Endothelial cell of umbilical vein (primary cell): ENCODE data around the gene NPIPB2. TPM values are rescaled to one million over a fixed set of nuclear protein-coding genes. Genes with fewer than 3 reads are reported as not detected.
"Not testable (repeated sequence)": the region's sequence is repeated elsewhere in the genome, so short reads cannot be mapped to it uniquely, and the experiment has no call there.

ENCODE experiments used
- BruUV-seq: library from RNA; stranded (reverse); fragments of 400-500 nt; replicated peaks from 2 replicates; lab custom pipeline; 2021; lab: Mats Ljungman, UMichigan
- CTCF ChIA-PET: fragments of 300-600, 350-600 bp; sonication (Branson Sonifier 250); formaldehyde crosslinking; loops from one replicate; lab custom pipeline; 2021; ENCODE audit warnings: antibody characterized with exemption, inconsistent platforms; lab: Charles Lee
- POLR2A ChIA-PET: fragments of 300-600, 350-600 bp; sonication (Branson Sonifier 250); formaldehyde crosslinking; loops from one replicate; lab custom pipeline; 2021; ENCODE audit warnings: antibody characterized with exemption, inconsistent platforms; lab: Charles Lee
- DNase-seq: peaks from one replicate; pipeline ENCODE4 v3.0.0-alpha.2; 2011; ENCODE audit warnings: low read depth, low spot score
- FAIRE-seq: peaks from 2 replicates; lab custom pipeline; 2011; peaks lifted over from hg19 to GRCh38; lab: Jason Lieb, UNC
- H2AFZ ChIP-seq: 2 replicates; pipeline ENCODE4 v1.6.0; 2012; ENCODE audit warnings: low read depth, low read length, control low read depth, inconsistent platforms
- H3K27ac ChIP-seq: 2 replicates; pipeline ENCODE4 v1.5.1; 2011; ENCODE audit warnings: low read depth, mild to moderate bottlenecking, control low read depth, low read length, moderate library complexity; ENCODE audit not compliant: insufficient read depth
- H3K27me3 ChIP-seq, 2 experiments: 2 replicates each; pipeline versions ENCODE4 v1.6.0 to v1.6.1; 2011; ENCODE audit warnings: low read length in 2 of 2, mixed read lengths in 1 of 2; ENCODE audit not compliant: control insufficient read depth in 2 of 2, insufficient read depth in 2 of 2
- H3K36me3 ChIP-seq, 2 experiments: 2 replicates in 1 of 2; 3 replicates in 1 of 2; pipeline ENCODE4 v1.5.1; 2011; ENCODE audit warnings: low read length in 2 of 2, mild to moderate bottlenecking in 1 of 2, moderate library complexity in 1 of 2; ENCODE audit not compliant: control insufficient read depth in 2 of 2, insufficient read depth in 2 of 2; ENCODE audit errors: extremely low read depth in 1 of 2
- H3K4me1 ChIP-seq: 3 replicates; pipeline ENCODE4 v1.5.1; 2011; ENCODE audit warnings: mild to moderate bottlenecking, low read length; ENCODE audit not compliant: control insufficient read depth, insufficient read depth; ENCODE audit errors: extremely low read depth
- H3K4me2 ChIP-seq: 2 replicates; pipeline ENCODE4 v1.6.1; 2011; ENCODE audit warnings: low read length, control low read depth, mixed read lengths; ENCODE audit not compliant: insufficient read depth
- H3K4me3 ChIP-seq, 3 experiments: fragments of 200-600 bp in 1 of 3; sonication (generic), shearing (Covaris generic) in 1 of 3; replicated peaks in 1 of 3; 2 replicates each; pipeline ENCODE4 v1.5.1; 2011 to 2016; ENCODE audit warnings: control low read depth in 3 of 3, low read length in 3 of 3, mild to moderate bottlenecking in 2 of 3, inconsistent platforms in 1 of 3, low read depth in 1 of 3, moderate library complexity in 1 of 3; ENCODE audit not compliant: insufficient read depth in 1 of 3
- H3K79me2 ChIP-seq: 2 replicates; pipeline ENCODE4 v1.6.0; 2012; ENCODE audit warnings: low read length, inconsistent platforms; ENCODE audit not compliant: control insufficient read depth, insufficient read depth
- H3K9ac ChIP-seq: replicated peaks from 2 replicates; pipeline ENCODE3; 2011; ENCODE audit warnings: low read length, control low read depth; ENCODE audit not compliant: insufficient read depth; ENCODE audit errors: extremely low read depth
- H3K9me1 ChIP-seq: replicated peaks from 3 replicates; pipeline ENCODE4 v1.6.0; 2011; ENCODE audit warnings: mild to moderate bottlenecking, low read length; ENCODE audit not compliant: control insufficient read depth, insufficient read depth; ENCODE audit errors: extremely low read depth
- H3K9me3 ChIP-seq: replicated peaks from 2 replicates; pipeline ENCODE4 v1.5.1; 2012; ENCODE audit warnings: low read length, inconsistent platforms; ENCODE audit not compliant: control insufficient read depth, insufficient read depth
- H4K20me1 ChIP-seq: replicated peaks from 2 replicates; pipeline ENCODE3; 2011; ENCODE audit warnings: mild to moderate bottlenecking, low read length; ENCODE audit not compliant: control insufficient read depth, insufficient read depth; ENCODE audit errors: extremely low read depth
- CTCF ChIP-seq, 2 donors: IDR thresholded peaks; 1 replicate in 1 of 2; 2 replicates in 1 of 2; pipeline ENCODE4 v1.5.1; 2011; ENCODE audit warnings: low read length in 2 of 2, mild to moderate bottlenecking in 2 of 2, moderate library complexity in 2 of 2, control low read depth in 1 of 2, inconsistent platforms in 1 of 2, low read depth in 1 of 2; ENCODE audit not compliant: insufficient read depth in 1 of 2; ENCODE audit errors: extremely low read depth in 1 of 2
- FOS ChIP-seq: IDR thresholded peaks from 2 replicates; pipeline ENCODE4 v1.6.1; 2011; ENCODE audit warnings: mild to moderate bottlenecking, low read length, moderate library complexity, borderline replicate concordance; ENCODE audit not compliant: insufficient read depth
- POLR2A ChIP-seq: IDR thresholded peaks from 2 replicates; pipeline ENCODE4 v1.6.1; 2012; ENCODE audit warnings: low read depth, mild to moderate bottlenecking, control low read depth, low read length
- dilution Hi-C: fragments of 300-500 bp; cut with MboI; formaldehyde crosslinking; loops from one replicate; pipeline ENCODE4 v1.15.0; 2019; ENCODE audit warnings: low sequenced_read_pairs; ENCODE audit not compliant: extremely low pct_ligation_motif_present
- intact Hi-C: fragments of 100-400 bp; cut with micrococcal nuclease; formaldehyde crosslinking; loops from one replicate; pipeline ENCODE4 v1.10.0; 2022
- polyA plus RNA-seq, 4 experiments: library from polyadenylated mRNA; depleted of rRNA in 3 of 4; stranded (reverse) in 3 of 4; unstranded in 1 of 4; fragments of >200 nt; gene quantifications; 2 replicates each; pipeline versions ENCODE4 v1.2.1 to v1.2.3, GENCODE V29; 2011 to 2012; ENCODE audit warnings: missing spikeins in 1 of 4
- total RNA-seq: library from RNA; stranded (reverse); gene quantifications from 2 replicates; pipeline ENCODE4 v1.2.3, GENCODE V29; 2021

The NPIPB2 gene
- total and polyA plus RNA-seq, 2 donors (not counting 3 experiments of a cell fraction or from before 2014, with no cell fraction given): 5.8 to 15.4 TPM

DNA sequence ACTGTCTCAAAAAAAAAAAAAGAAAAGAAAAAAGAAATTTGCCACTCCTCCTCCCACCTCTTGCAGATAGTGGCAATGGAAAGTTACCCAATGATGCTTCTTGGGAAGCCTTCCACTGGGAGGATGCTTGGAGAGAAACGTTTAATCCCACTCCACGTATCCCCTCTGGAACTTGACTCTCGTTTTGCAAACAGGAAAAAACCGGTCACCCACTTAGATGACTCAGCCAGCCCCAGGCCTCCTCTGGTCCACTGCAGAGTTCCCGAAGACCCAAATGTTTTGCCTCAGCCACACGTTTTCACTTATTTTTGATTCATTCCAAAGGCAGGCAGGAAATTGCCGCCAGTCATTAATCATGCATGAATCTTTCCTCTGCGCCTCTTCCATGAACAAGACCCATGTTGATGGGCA is 13.9 kb upstream of the NPIPB2 start:
- no peak overlapping the region for H3K27ac ChIP-seq
- DNase-seq: no peak
- H3K4me1 ChIP-seq: no peaks in the 10 kb centered on the region
- no peaks in the 10 kb centered on the region for H3K9me3 ChIP-seq
- no peak overlapping the region for H3K4me3 ChIP-seq
- H3K36me3 ChIP-seq: no peaks in the 10 kb centered on the region
- FAIRE-seq: no peak
- intact Hi-C loops (no loop called here), dilution Hi-C loops (no loop called here)
- H3K9ac ChIP-seq: no peak overlapping the region
- H3K27me3 ChIP-seq: no peaks in the 10 kb centered on the region
- H2AFZ ChIP-seq: no peak overlapping the region
- no peak overlapping the region for H3K4me2 ChIP-seq
- no peaks in the 10 kb centered on the region for H4K20me1 ChIP-seq
- H3K9me1 ChIP-seq: no peaks in the 10 kb centered on the region
- TF ChIP-seq CTCF (IDR thresholded peaks at IDR 0.05; ENCODE audit: extremely low read depth in 1 of 2, insufficient read depth in 1 of 2, low read depth in 1 of 2, low read length in 2 of 2) (no peak), POLR2A (no peak), FOS (peak; percentile 23)
- ChIA-PET CTCF (interaction anchor here (3.0 kb wide), 1 partner anchor 112 kb away, joined by 22 read pairs; no protein-coding TSS in a partner anchor), POLR2A (no interaction called here)
- no peaks in the 10 kb centered on the region for H3K79me2 ChIP-seq
- BruUV-seq: no TSS peak

- H3K4me3 ChIP-seq, H3K36me3 ChIP-seq, dilution Hi-C loops, H3K79me2 ChIP-seq, H4K20me1 ChIP-seq, H3K4me1 ChIP-seq, H3K27ac ChIP-seq, H3K4me2 ChIP-seq, intact Hi-C loops, DNase-seq, H2AFZ ChIP-seq, POLR2A ChIA-PET, H3K9me1 ChIP-seq, H3K9me3 ChIP-seq, BruUV-seq, H3K9ac ChIP-seq, H3K27me3 ChIP-seq, FAIRE-seq: not testable (repeated sequence)
- CTCF ChIA-PET: interaction anchor here (1.3 to 3.0 kb wide), 2 partner anchors 15 to 114 kb away, joined by 3 to 22 read pairs; no protein-coding TSS in a partner anchor
Observed at GRCh38 chr16:11953576-11953975, 11.7 kb upstream of the NPIPB2 start.
